Colon (tissue), 2 donors: ENCODE measurements around the gene KANTR.

Source experiments
- FAIRE-seq: peaks from 2 replicates; lab custom pipeline; 2012; peaks lifted over from hg19 to GRCh38; lab: Jason Lieb, UNC
- donor health status: control.
- donor health status: control.

The KANTR gene

DNA sequence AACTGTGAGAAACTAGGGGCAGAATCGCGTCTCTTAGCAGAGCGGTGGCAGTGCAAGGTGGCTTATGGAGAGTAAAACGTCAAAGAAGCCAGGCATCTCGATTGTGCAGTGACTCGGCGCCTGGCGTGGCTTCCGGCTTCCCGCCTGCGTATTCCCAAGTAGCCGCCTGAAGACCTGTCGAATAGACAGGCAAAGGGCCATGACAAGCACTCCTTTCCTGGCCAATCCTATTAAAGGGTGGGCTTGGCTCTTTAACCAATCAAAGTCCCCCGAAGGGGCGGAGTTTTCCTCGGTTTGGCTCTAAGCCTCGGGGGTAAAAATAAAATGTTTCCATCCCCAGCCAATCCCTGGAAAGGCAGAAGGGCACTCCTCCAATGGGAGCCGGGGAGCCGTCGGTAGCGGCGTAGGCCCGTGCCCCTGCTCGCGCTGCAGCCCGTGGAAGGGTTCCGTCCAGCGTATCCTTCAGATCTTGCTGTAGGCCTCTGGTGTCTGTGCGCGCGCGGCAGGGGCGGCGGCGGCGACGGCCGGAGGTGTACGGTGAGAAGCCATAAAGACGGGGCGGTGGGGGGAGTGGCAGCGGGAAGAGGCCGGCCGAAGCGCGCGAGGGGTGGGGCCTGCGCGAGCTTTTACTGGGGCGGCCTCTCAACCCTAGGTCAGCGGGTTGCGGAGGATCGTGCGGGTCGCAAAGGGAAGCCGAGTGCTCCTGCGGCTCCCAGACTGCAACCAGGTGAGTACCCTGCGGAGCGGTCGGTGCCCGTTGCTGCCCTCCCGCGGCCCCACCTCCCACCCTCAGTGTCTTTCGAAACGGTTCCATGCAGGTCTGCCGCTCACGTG is at the start of gene KANTR:
TSS of gene KANTR (plus strand) at position 395 of the 834 bp plus-strand sequence. CDS start 30,131 bp downstream, outside the sequence.
- FAIRE-seq = peak; percentile 78

DNA sequence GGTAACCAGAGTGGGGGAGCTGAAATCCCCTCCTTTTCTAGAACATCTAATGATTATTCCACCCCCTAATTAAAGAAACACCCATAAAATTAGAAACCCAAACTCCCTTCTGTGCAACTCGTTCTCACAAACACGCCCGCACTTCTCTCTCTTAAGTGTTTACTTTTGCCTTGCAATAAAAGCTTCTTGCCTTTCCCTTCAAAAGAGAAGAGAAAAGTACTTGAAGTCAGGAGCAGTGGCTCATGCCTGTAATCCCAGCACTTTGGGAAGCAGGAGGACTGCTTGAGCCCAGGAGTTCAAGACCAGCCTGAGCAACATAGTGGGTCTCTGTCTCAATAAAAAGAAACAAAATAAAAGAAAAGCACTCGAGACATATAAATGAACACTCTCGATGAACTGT is 48.9 kb upstream of the KANTR start:
- no peak for FAIRE-seq

DNA sequence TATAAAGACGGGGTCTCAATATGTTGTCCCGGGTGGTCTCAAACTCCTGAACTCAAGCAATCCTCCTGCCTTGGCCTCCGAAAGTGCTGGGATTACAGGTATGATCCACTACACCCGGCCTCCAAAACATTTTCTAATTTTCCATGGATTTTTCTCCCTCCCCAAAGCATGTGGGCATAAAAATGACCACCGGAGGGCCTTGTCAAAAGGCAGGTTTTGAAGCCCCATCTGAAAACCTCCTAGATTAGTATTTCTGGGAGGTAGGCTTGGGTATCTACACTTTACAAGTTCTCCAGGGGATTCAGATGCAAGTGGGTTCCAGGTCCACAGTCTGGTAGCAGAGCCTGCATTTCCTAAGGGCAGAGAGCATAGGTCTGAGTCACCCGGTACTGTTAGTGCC is 46.7 kb upstream of the KANTR start:
- FAIRE-seq = no peak

- no peak for FAIRE-seq
These were observed 45.5 kb upstream of the KANTR start, which contains the start of gene GPR173 for GRCh38 chrX:53048169-53049126. Gene GPR173 (plus strand): TSS chrX:53048789. CDS start chrX:53076622, 27,833 bp downstream.

DNA sequence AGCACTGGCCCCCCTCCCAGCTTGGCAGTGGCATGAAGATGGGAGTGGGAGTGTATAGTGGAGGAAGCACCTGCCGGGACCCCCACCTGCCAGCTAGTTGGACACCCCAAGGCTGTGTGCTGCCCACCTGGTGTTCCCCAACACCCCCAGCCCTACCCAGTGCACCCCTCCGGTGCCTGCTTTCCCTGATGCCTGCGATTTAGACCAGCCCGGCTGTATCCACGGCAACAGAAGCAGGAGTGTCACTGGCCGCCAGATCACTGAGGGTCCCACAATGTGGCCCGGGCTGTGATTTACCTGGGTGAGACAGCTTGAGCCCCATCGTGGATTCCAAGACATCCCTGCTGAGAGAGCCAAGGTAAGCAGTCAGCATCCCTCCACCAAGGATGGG is 44.8 kb upstream of the KANTR start:
- FAIRE-seq = no peak

DNA sequence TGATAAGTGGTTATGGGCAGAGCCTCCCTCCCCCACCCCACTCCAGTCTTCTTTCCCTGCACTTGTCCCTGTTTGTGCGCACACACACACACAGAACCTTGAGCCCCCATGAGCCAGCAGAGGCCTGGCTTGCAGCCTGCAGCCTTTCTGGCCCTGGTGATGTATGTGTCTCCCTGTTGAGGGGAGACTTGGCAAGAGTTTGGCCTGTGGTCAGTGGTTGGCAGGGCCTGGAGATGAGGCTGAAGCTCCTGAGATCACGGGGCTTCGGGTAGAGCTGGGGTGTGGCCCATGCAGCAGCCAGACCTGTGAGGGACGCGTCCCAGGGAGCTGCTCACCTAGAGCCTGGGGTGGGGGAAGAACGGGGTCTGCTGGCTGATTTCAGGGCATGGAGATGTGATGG is 43.1 kb upstream of the KANTR start:
- no peak for FAIRE-seq

DNA sequence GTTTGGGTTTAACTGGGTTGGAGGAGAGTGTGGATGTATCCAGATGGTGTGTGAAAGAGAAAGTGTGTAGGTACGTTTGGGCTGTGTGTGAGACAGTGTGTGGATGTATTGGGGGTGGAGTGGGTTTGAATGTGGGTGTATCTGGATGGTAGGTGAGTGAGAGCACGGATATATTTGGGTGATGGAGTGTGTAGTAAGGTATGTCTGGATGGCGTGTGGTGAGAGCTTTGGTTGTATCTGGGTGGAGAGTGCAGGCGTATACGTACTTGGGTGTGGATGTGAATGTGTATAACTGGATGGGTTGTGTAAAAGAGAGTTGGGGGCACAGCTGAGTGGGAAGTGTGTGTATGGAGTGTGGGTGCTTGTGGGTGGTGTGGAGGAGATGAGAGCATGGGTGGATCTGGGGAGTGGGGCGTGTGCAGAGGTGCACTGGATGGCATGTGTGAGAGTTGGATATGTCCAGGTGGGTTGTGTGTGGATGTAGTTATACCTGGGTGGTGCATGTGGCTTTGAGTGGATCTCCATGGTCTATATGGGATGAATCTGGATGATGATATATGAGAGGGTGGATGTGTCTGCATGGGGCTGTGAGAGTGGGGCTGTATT is 38.6 kb upstream of the KANTR start:
- no peak for FAIRE-seq

DNA sequence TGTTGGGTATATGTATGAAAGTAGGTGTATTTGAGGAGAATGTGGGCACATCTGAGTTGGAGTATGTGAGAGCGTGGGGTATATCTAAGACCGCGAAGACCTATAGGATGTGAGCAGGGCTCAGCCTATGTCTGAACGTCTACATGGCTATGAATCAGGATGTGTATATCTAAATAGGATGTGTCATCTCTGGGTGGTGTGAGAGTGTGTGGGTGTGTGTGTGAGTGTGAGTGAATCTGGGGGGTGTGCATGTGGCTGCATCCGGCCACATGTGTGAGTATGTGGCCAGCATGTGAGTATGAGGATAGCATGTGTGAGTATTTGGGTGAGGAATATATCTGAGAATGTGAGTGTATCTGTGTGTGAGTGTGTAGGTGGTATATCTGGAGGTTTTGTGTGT is 37.6 kb upstream of the KANTR start:
- FAIRE-seq = no peak

DNA sequence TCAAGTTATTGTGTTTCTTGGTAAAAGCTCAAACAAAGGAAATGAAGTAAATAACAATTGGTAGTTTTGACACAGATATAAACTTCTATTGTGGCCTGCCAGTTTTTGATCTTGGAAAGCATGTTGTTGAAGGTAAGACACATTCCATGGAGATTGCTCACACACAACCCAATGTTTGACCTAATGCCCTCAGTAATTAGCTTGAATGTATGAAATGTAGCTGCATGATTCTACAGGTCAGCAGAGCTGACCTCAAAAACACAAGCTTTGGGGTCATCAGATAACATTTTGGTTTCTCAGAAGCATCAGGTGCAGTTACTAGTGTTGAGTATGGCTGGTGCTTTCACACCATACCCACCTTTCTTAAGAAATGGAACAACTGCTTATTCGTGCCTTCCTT is 28.8 kb upstream of the KANTR start:
- FAIRE-seq = no peak

- FAIRE-seq = no peak
These were observed 22.9 kb upstream of the KANTR start for GRCh38 chrX:53071064-53071463.

- no peak for FAIRE-seq
These were observed 22.1 kb upstream of the KANTR start for GRCh38 chrX:53071604-53072417.

DNA sequence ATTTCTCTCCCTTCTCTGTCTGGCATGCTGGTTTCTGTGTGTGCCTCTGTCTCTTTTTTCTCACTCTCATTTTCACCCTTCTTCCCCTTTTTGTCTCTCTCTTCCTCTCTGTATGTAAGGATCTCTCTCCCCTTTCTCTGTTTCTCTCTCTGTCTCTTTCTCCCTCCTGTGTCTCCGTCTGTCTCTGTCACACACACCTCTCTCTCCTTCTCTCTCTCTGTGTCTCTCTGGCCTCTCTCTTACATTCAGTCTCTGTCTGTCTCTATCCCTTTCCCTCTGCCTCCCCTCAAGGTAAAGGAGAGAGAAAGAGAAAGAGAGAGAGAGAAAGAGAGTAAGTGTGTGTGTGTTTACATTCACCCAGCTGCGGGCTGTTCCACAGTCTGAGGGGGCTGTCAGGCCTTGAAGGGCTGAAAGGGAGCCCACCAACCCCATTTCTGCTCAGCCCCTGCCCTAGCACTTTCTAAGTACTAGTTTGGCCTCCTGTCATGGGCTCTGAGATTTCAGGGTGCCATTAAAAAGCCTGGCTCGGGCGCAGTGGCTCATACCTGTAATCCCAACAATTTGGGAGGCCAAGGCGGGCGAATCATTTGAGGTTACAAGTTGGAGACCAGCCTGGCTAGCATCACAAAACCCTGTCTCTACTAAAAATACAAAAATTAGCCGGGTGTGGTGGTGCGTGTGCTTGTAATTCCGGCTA is 21.4 kb upstream of the KANTR start:
- FAIRE-seq = no peak

DNA sequence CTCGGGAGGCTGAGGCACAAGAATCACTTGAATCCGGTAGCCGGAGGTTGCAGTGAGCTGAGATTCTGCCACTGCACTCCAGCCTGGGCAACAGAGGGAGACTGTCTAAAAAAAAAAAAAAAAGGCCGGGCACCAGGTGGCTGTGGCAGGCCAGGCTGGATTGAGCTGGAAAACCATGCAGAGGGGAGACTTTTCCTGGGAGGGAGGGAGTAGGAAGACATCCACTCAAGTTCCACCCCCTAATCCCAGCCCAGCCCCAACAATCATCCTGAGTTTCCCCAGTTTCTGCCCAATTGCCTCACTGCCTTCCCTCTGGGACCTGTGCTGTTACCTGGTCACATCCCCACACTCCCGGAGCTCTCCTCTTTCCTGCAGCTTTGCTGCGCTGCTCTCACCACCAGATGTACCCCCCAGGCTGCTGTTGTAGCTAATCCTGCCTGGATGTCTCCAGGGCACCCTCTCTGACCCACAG is 20.8 kb upstream of the KANTR start:
- no peak for FAIRE-seq

DNA sequence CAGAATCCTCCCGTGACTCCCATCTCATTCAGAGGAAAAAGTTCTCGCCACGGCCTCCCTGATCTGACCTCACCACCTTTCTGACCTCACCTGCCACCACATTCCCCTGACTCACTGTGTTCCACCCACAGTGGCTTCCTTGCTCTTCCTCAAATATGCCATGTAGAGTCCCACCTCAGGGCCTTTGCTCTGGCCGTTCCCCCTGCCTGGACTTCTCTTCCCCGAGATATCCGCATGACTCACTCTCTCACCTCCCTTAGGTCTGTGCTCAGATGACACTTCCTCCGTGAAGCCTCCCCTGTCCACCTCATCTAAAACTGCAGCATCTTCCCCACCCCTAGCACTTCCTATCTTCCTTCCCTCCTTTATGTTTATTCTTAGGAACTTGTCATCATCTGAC is 18.9 kb upstream of the KANTR start:
- no peak for FAIRE-seq

GRCh38 chrX:53076671-53077070 is 17.3 kb upstream of the KANTR start:
- no peak for FAIRE-seq

DNA sequence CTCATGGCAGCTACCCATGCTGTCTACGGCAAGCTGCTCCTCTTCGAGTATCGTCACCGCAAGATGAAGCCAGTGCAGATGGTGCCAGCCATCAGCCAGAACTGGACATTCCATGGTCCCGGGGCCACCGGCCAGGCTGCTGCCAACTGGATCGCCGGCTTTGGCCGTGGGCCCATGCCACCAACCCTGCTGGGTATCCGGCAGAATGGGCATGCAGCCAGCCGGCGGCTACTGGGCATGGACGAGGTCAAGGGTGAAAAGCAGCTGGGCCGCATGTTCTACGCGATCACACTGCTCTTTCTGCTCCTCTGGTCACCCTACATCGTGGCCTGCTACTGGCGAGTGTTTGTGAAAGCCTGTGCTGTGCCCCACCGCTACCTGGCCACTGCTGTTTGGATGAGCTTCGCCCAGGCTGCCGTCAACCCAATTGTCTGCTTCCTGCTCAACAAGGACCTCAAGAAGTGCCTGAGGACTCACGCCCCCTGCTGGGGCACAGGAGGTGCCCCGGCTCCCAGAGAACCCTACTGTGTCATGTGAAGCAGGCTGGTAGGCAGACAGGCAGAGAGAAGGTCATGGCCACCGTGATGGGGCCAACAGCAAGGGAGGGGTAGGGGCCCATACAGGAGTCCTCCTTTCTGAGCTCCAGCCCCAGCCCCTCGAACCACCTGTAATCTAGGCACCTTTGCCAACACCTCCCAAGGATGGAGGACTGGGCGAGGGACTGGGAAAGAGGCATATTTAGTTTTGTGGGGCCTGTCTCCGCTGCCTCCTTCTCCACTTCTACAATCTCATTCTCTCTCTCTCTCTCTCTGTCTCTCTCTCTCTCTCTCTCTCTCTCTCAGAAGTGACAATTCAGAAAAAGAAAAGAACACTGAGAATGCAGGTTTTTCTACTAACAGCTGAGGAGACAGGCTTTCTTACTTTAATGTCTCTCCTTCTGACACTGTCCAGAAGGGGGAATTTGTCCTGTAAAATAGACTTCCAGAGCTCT is 16.4 kb upstream of the KANTR start:
- no peak for FAIRE-seq

DNA sequence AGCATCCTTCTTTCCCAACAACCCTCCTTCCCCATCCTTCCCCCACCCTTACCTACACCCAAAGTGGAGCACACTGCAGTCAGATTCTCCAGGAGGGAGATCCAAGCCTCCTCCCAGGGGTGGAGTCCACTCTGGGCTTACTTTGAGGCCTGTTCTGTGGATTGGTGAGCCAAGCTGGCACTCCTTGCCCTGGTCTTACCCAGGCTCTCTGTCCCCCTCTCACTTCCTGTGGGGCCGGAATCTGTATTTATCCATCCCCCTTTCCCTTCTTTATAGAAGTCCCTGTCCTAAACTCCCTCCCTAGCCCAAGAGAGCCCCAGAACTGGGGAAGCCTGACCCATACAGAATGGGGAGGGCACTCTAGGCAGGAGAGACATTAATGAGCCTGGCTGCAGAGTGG is 15.0 kb upstream of the KANTR start:
- FAIRE-seq = no peak

DNA sequence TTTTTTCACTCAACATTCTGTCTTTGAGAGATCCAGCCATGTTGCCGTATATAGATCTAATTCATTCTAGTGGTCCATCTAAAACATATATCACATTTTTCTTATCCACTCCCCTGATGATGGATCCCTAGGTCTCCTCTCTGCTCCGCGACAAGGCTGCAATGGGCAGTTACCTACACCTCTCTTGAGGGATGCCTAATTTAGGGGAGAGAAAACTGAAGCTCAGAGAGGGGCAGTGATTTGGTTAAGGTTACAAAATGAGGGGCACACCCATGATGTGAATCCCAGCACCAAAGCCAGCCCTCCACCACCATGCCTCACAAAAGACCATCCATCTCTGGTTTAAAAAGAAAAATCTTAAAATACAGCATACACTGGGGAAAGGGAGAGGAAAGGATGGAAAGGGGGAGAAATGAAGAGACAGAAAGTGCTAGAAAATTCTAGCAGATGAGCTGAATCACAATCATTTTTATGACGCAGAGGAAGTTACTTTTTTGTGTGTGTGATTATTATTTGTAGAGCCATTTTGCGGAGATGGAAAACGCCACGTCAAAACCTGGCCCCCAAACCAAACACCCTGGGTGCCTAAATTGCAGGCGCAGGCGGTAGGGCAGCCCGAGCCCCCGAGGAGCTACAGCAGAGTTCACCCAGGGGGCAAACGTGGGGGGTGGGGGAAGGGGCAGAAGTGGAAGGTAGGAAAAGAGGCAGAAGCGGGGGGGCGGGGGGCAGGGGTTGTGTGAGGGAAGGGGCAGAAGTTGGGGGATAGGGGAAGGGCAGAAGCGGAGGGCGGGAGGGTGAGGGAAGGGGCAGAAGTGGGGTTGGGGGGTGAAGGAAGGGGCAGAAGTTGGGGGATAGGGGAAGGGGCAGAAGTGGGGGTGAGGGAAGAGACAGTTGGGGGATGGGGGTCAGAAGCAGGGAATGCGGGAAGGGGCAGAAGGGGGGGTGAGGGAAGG is 13.0 kb upstream of the KANTR start:
- no peak for FAIRE-seq
